Liver (tissue), 9 donors: ENCODE results near the gene SEMA3G. TPM values are rescaled to one million over a fixed set of nuclear protein-coding genes. Genes with fewer than 3 reads are reported as not detected.

Experiments used
- DNase-seq: peaks from one replicate; pipeline ENCODE4 v3.0.0-alpha.2; 2017; ENCODE audit warnings: low spot score
- H3K27ac ChIP-seq, 2 donors: one replicate each; pipeline ENCODE4 v1.7.0; 2013; ENCODE audit warnings: inconsistent platforms in 2 of 2, low read length in 2 of 2, control low read depth in 1 of 2, low read depth in 1 of 2, mild to moderate bottlenecking in 1 of 2
- H3K27me3 ChIP-seq, 4 donors: one replicate each; pipeline versions ENCODE4 v1.6.1 to v1.7.0; 2013; ENCODE audit warnings: low read length in 3 of 4, inconsistent platforms in 1 of 4, mild to moderate bottlenecking in 1 of 4, moderate library complexity in 1 of 4; ENCODE audit not compliant: control insufficient read depth in 4 of 4, insufficient read depth in 4 of 4
- H3K36me3 ChIP-seq, 4 donors: one replicate each; pipeline versions ENCODE4 v1.6.1 to v1.7.0; 2013; ENCODE audit warnings: low read length in 3 of 4, mild to moderate bottlenecking in 3 of 4, low read depth in 1 of 4, moderate library complexity in 1 of 4; ENCODE audit not compliant: control insufficient read depth in 4 of 4, insufficient read depth in 3 of 4
- H3K4me1 ChIP-seq, 4 donors: one replicate each; pipeline versions ENCODE4 v1.6.1 to v1.7.0; 2013; ENCODE audit warnings: low read length in 3 of 4, mild to moderate bottlenecking in 3 of 4, moderate library complexity in 1 of 4; ENCODE audit not compliant: control insufficient read depth in 4 of 4, insufficient read depth in 4 of 4
- H3K4me3 ChIP-seq, 3 donors: one replicate each; pipeline versions ENCODE4 v1.6.1 to v1.7.0; 2013; ENCODE audit warnings: low read length in 3 of 3, control low read depth in 1 of 3, low read depth in 1 of 3, mild to moderate bottlenecking in 1 of 3
- H3K9ac ChIP-seq, 2 donors: one replicate each; pipeline ENCODE4 v1.7.0; 2013; ENCODE audit warnings: low read length in 2 of 2, mild to moderate bottlenecking in 2 of 2, moderate library complexity in 2 of 2, control low read depth in 1 of 2, low read depth in 1 of 2
- H3K9me3 ChIP-seq, 4 donors: one replicate each; pipeline versions ENCODE4 v1.6.1 to v1.7.0; 2013; ENCODE audit warnings: low read length in 3 of 4; ENCODE audit not compliant: control insufficient read depth in 4 of 4
- ATF3 ChIP-seq: IDR thresholded peaks from 2 replicates; pipeline ENCODE4 v1.6.1; 2016; ENCODE audit warnings: antibody characterized with exemption
- CTCF ChIP-seq: fragments of 150-350 bp; IDR thresholded peaks from 2 replicates; pipeline ENCODE4 v1.5.1; 2017; ENCODE audit warnings: improper control_type of control experiment, low read depth, low read length; ENCODE audit not compliant: missing input control
- EGR1 ChIP-seq, 2 donors: IDR thresholded peaks; 2 replicates each; pipeline ENCODE4 v1.6.1; 2016 to 2018; ENCODE audit warnings: antibody characterized with exemption in 2 of 2, low read depth in 2 of 2
- FOXA1 ChIP-seq: IDR thresholded peaks from 2 replicates; pipeline ENCODE4 v1.6.1; 2016; ENCODE audit warnings: antibody characterized with exemption
- FOXA2 ChIP-seq: IDR thresholded peaks from 2 replicates; pipeline ENCODE4 v1.6.1; 2016; ENCODE audit warnings: antibody characterized with exemption
- HNF4A ChIP-seq, 2 donors: conservative IDR thresholded peaks; 2 replicates each; pipeline ENCODE4 v1.6.1; 2016; ENCODE audit warnings: antibody characterized with exemption in 2 of 2, mild to moderate bottlenecking in 2 of 2
- HNF4G ChIP-seq: IDR thresholded peaks from 2 replicates; pipeline ENCODE4 v1.6.1; 2016; ENCODE audit warnings: antibody characterized with exemption
- JUND ChIP-seq, 2 donors: IDR thresholded peaks; 2 replicates each; pipeline ENCODE4 v1.6.1; 2016; ENCODE audit warnings: antibody characterized with exemption in 2 of 2
- MAX ChIP-seq: IDR thresholded peaks from 2 replicates; pipeline ENCODE4 v1.6.1; 2016; ENCODE audit warnings: antibody characterized with exemption
- NR2F2 ChIP-seq: IDR thresholded peaks from 2 replicates; pipeline ENCODE4 v1.6.1; 2016; ENCODE audit warnings: antibody characterized with exemption
- RAD21 ChIP-seq, 2 donors: IDR thresholded peaks; 2 replicates each; pipeline ENCODE4 v1.6.1; 2016; ENCODE audit warnings: antibody characterized with exemption in 2 of 2, mild to moderate bottlenecking in 2 of 2
- REST ChIP-seq: IDR thresholded peaks from 2 replicates; pipeline ENCODE4 v1.6.1; 2016; ENCODE audit warnings: antibody characterized with exemption, mild to moderate bottlenecking
- SP1 ChIP-seq: IDR thresholded peaks from 2 replicates; pipeline ENCODE4 v1.6.1; 2018; ENCODE audit warnings: antibody characterized with exemption, mild to moderate bottlenecking
- TAF1 ChIP-seq: conservative IDR thresholded peaks from 2 replicates; pipeline ENCODE4 v1.6.1; 2016; ENCODE audit warnings: antibody characterized with exemption, mild to moderate bottlenecking
- YY1 ChIP-seq: IDR thresholded peaks from 2 replicates; pipeline ENCODE4 v1.6.1; 2016; ENCODE audit warnings: antibody characterized with exemption, mild to moderate bottlenecking
- ZBTB33 ChIP-seq: IDR thresholded peaks from 2 replicates; pipeline ENCODE4 v1.6.1; 2016; ENCODE audit warnings: antibody characterized with exemption
- WGBS: extraction: QIAGEN DNeasy Blood & Tissue Kit; methylation state at CpG from one replicate; pipeline ENCODE4 v1.1.7; 2013; 5-methylcytosine and 5-hydroxymethylcytosine counted together
- polyA plus RNA-seq, 2 donors: library from polyadenylated mRNA; stranded (reverse) in 1 of 2; unstranded in 1 of 2; fragments of 200-250 nt in 1 of 2; fragments of >200 nt in 1 of 2; fragmentation: Nextera tagmentation in 1 of 2; extraction: Ambion mirVana in 1 of 2; gene quantifications; one replicate each; pipeline versions ENCODE4 v1.2.1 to v1.2.3, GENCODE V29; 2013 to 2015
- total RNA-seq, 2 donors: library from RNA; depleted of rRNA; stranded (reverse); fragments of >200 nt; gene quantifications; one replicate each; pipeline ENCODE4 v1.2.3, GENCODE V29; 2014
- donor health status: healthy.
- donor health status: healthy.
- donor health status: healthy.
- donor health status: healthy.
- donor health status: healthy.

Gene SEMA3G
- total and polyA plus RNA-seq, 4 donors, result 0.47 to 1.2 (median 0.74) TPM

- TF ChIP-seq REST (no peak), HNF4A (conservative IDR thresholded peaks at IDR 0.05) (no peak), ATF3 (no peak), MAX (no peak)
Observed at GRCh38 chr3:52384019-52384761, 60.7 kb downstream of the SEMA3G start (continued).

- H3K4me3 ChIP-seq, result no peak overlapping the region
- no peak overlapping the region for H3K27ac ChIP-seq
- DNase-seq, result no peak
- TF ChIP-seq HNF4A (conservative IDR thresholded peaks at IDR 0.05) (no peak), JUND (IDR thresholded peaks at IDR 0.05) (no peak), EGR1 (IDR thresholded peaks at IDR 0.05; ENCODE audit: low read depth in 2 of 2) (no peak), MAX (no peak), FOXA2 (no peak), REST (no peak), RAD21 (IDR thresholded peaks at IDR 0.05) (no peak), CTCF (no peak), TAF1 (no peak), ZBTB33 (no peak), ATF3 (no peak), YY1 (no peak), NR2F2 (no peak), HNF4G (no peak), SP1 (no peak), FOXA1 (no peak)
- WGBS, result 94% methylated on average over 14 of the region's 14 CpGs
- peaks cover 0 to 29% (median 7%) of the 10 kb centered on the region in 4 donors for H3K36me3 ChIP-seq
- no peaks in the 10 kb centered on the region for H3K4me1 ChIP-seq
- H3K27me3 ChIP-seq, result no peaks in the 10 kb centered on the region
- H3K9me3 ChIP-seq, result no peaks in the 10 kb centered on the region
- H3K9ac ChIP-seq, result no peak overlapping the region
Observed at GRCh38 chr3:52383446-52383845, 61.5 kb downstream of the SEMA3G start.
